ENCODE measurements around the gene CPNE4. TPM values are rescaled to one million over a fixed set of nuclear protein-coding genes. Genes with fewer than 3 reads are reported as not detected.
"Not testable (repeated sequence)": the region's sequence is repeated elsewhere in the genome, so short reads cannot be mapped to it uniquely, and the experiment has no call there.

Gene CPNE4
- polyA plus RNA-seq, 1 donor: 0.15 TPM

DNA sequence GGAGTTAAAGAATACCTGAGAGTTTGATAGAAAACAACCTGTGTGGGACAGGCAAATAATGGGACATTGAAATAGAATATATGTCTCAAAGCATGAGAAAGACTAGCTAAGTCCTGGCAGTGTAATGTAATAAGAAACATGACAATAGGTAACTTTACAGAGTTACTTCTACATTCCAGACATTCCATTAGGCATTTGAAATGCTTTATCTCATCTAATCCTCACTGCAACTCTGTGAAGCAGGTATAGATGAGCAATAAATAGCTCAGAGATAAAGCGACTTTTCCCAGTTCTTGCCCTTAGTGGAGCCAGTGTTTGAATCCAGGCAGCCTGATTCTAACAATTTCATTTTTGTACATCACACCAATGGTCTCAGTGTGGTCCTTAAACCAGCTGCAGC lies 76.8 kb downstream of the CPNE4 start:
- no peak for DNase-seq

DNA sequence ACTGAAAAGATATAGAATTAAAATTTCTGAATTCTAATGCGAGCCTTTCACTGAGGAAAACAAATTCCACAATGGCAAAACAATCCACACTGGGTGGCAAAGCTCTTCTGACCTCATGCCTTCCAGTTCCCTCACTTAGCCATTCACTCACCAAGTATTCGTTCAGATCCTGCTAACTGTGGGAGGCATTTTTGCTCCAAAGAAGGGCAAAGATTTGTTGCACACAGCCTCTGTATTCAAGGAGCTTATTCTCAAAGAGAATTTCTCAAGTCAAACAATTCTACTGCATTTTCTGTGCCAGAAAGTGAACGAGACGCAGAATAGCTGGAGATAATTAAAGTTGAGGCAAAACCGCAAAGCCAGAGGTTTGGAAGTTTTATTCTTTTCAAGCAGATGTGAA lies 77.3 kb downstream of the CPNE4 start:
- no peak for DNase-seq

GRCh38 chr3:131948806-131949205 lies 86.0 kb downstream of the CPNE4 start:
- no peak for DNase-seq

GRCh38 chr3:131944676-131945075 lies 90.1 kb downstream of the CPNE4 start:
- DNase-seq: no peak

- no peak for DNase-seq
These were observed 101.1 kb downstream of the CPNE4 start for GRCh38 chr3:131933665-131934064.

DNA sequence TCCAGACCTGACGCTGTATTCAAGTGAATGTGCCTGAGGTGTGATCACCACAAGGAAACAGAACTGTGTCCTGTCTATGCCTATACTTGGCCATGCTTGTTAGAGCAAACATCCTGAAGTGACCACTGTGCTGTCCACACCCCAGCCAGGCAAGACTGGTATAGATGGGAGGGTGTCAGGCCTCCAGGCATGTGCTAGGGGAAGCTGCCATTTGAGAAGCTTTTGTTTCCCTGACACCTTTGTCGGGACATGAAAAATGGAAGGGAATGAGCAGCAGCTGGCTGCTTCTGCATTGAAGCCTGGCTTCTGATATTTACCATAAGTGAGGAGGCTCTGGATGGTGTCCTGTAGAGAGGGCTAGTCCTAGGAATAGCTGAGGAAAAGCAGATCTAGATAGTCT lies 106.2 kb downstream of the CPNE4 start:
- no peak for DNase-seq

- peak; percentile 1 for DNase-seq
These were observed 109.2 kb downstream of the CPNE4 start for GRCh38 chr3:131925571-131925970.

GRCh38 chr3:131922356-131922755 lies 112.5 kb downstream of the CPNE4 start:
- DNase-seq: no peak

- DNase-seq: no peak
These were observed 117.8 kb downstream of the CPNE4 start for GRCh38 chr3:131917006-131917405.

DNA sequence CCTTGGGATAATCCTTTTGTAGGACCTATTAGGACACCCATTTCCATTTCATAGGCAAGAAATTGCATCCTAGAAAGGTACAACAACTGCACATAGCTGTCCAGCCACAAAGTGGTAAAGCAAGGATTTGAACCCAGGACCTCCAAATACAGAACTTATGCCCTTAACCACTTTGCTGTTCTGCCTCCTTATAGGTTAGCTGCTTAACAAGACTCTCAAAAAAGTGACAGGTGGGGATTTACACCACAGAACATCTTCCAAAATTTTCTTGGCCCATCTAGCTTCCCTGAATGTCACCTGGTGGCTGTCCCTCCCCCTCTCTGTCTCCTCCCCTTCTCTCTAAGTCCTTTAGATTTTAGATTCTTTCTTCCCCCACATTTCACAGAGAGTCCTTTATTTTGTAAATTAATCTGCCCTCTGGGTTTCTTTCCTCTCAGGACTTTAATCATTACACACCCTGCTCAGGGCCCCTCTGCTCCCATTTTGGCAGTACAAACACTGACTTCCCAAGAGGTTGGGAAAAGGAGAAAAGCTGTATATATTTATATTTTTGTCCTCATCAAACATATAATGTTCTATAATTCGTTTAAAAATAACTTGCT lies 120.6 kb downstream of the CPNE4 start:
- no peak for DNase-seq

DNA sequence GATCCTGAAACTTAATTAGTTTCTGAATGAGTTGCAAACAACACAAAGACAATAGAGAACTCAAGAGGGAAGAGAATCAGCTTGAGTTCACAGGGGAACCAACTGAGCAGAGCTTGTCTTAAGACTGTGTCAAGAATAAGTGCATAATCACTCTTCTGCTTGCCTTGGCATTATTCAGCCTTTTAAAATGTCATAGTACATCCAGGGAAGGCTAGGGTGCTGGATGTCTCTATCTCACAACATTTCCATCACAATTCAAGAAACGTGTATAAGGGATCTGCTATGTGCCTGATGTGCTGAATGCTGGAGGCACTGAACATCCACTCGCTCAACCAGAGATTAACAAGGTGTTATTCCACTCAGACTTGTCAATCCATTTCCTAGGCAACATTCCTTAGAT lies 122.6 kb downstream of the CPNE4 start:
- DNase-seq: no peak

- DNase-seq: no peak
These were observed 127.0 kb downstream of the CPNE4 start for GRCh38 chr3:131907796-131908195.

- DNase-seq: no peak
These were observed 130.8 kb downstream of the CPNE4 start for GRCh38 chr3:131903988-131904415.

DNA sequence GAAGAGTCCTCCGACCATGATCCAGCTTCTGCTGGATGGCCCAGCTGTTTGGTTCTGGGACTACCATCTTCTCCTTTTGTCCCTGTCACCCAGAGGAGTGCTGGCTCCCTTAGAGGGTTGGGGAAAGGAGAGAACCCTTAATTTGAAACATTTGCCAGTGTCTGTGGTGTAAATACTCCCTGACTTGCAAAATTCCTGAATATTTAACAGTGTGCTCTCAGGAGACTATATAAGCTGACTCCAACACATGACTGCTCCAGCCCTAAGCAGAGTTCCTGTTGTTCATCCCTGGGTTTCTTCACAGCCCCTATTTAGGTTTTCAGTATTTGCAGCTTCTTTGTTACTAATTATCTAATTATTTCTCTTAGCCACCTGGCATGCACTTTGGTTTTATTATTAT lies 133.1 kb downstream of the CPNE4 start:
- no peak for DNase-seq

DNA sequence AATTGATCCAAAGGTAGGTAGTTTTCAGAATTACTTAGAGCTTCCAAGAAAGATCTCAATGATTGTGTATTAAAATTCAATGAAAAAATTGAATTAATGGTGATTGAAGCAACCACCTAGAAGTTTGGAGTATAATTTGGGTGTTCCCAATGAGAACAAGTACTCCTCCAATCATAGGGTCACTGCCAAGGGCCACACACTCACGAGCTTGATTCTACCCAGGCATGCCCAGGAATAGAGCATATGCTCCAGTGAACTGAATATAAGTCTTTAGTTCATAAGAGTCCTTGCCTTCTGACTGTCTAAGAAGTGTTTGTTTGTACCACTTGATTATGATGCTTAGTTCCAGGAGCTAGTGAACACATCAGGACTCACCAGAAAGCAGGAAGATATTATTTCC lies 133.9 kb downstream of the CPNE4 start:
- no peak for DNase-seq

DNA sequence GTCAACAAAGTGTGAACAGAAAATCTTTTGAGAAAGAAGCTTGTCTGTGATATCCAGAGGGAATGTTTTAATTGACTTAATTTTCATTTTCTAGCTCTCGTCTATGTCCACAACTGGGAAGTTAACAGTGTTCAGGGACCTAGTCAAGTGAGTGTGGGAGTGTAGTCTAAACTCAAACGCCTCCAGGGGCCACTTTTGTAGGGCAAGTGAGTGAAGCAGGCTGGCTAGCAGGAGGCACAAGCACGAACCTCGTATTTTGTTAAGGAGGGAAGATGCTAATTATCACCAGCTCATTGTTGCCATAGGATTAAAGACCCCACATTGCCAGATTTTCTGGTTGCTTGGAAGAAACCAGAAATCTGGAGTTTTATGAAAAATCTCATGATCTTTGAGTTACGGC lies 135.8 kb downstream of the CPNE4 start:
- no peak for DNase-seq

DNA sequence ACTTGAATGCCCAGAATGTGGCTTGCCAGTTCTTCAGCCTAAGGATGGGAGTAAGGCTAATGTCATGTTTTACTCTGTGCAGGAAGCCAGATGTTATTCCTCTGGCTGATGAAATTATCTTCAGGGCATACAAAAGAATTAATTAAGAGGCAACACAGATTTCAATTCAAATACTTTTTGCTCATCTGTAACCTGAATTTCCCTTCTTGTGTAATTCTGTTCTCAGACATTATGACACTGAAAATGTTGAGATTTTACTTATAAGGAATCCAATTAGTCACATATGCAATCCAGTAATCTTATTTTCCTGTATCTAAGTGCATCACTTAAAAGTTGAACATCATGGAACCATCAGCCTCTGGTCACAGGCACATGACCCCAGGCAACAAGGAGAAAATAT lies 136.5 kb downstream of the CPNE4 start:
- DNase-seq: no peak

- DNase-seq: no peak
These were observed 138.5 kb downstream of the CPNE4 start for GRCh38 chr3:131896285-131896684.

DNA sequence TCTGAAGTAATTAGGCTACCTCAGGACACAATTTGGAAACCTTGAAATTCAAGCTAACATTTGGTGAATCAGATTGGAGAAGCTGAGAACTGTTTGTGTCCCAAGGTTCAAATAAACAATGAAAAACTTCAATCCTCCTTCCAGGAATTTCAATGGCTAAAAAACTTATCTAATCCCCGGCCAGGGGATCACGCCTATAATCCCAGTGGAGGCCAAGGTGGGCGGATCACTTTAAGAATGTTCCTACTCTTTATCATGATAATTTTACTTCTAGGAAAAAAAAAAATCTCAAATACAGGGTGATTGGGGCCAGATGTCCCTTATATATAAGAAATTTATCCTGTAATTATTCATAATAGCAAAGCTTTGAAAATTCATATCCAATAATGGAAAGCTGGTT lies 139.0 kb downstream of the CPNE4 start:
- DNase-seq: no peak

- no peak for DNase-seq
These were observed 142.5 kb downstream of the CPNE4 start for GRCh38 chr3:131892331-131892730.

DNA sequence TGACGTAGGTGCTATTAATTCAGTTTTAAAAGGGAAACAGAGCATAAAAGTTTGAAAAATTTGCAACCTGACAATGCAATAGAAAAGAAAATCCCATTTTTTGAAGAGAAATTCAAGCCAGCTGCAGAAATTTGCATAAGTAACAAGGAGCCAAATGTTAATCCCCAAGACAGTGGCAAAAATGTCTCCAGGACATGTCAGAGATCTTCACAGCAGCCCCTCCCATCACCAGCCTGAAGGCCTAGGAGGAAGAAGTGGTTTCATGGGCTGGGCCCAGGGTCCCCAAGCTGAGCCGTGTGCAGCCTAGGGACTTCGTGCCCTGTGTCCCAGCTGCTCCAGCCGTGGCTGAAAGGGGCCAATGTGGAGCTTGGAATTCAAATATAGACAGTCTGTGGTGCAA lies 148.9 kb downstream of the CPNE4 start:
- DNase-seq: not testable (repeated sequence)

DNA sequence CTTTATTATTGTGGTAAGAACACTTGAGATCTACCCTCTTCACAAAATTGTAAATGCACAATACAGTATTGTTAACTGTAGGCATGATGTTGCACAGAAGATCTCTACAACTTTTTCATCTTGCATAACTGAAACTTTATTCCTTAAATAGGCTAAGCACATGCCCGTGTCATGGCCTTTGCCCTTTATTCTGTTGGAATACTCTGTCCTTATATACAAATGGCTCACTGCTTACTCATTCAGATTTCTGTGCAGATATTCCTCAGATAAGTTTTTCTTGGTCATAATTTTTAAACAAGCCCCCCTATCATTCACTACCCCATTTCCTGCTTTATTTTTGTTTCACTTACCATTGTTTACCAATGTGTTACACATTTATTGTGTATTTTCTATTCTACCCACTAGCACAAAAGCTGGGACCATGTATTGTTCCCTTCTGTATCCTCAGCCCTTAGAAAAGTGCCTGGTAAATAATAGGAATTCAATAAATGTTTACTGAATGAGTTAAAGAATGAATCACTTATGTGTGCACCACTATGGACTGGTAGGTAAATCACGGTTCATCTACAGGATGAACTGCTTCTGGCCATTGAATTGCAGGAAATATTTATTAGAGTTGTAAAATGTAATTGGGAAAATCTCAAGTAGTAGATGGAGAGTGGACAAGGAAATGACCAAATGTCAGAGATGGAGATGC lies 151.0 kb downstream of the CPNE4 start:
- no peak for DNase-seq

DNA sequence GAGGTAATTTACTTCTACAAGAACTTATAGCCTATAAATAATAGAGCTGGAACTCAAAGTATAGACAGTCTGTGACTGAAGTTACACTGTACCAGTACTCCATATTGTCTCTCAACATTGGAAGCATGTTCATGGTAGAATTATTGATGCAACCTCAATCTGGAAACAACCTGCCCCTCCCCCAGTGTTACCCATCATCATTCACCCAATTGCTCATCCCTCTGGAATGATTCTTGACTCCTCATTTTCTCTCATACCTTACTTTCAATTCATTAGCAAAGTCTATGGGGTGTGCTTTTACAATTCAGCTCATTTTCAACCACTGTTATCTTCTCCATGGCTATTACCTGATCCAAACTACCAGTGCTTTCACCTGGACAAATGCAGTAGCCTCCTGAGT lies 151.7 kb downstream of the CPNE4 start:
- no peak for DNase-seq

DNA sequence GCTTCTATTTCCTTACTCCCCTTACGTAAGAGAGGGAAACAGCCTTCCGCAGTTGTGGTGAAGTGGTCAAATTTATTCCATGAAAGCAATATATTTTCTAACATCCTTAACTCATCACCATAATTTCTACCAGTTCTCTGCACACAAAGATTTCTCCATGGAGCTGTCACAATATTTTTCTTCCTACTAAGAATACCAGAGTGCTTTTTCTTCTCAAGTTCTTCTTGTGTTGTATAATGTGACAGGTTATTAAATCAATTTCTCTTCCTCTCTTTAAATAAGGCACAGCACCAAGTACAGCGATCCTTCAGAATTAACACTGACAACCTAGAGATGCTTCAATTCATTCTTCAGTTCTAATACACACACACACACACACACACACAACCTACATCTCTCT lies 153.0 kb downstream of the CPNE4 start:
- no peak for DNase-seq

DNA sequence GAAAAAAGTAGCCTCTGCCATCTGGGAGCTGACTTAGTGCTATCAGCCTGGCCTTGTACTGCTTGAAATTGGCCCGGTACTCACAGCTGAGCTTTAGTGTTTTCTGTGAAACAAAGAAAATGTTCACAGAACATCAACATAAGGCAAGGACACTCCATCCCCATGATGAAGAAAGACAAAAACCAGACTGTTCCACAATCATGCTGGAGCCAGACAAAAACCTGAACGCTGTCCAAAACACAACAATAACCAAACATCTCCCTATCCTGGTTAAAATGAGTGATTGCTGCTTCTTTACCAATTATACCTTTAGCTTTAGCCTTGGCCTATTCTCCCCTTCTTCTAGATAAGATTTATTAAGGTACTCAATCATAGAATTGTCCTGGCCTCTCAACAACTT lies 153.9 kb downstream of the CPNE4 start:
- DNase-seq: no peak
